Transverse colon (tissue), 4 donors: Measurements from ENCODE around the gene HSD11B2.

Experiments used
- CTCF ChIP-seq, 5 experiments: fragments of 200-600 bp in 3 of 5; fragments of 450-650 bp in 2 of 5; sonication (generic) in 3 of 5; IDR thresholded peaks; 1 replicate in 2 of 5; 2 replicates in 3 of 5; pipeline ENCODE4 v1.5.1; 2016 to 2017; ENCODE audit warnings: antibody characterized with exemption in 5 of 5, inconsistent platforms in 3 of 5, mild to moderate bottlenecking in 2 of 5, moderate library complexity in 1 of 5
- EP300 ChIP-seq: sonication (generic); formaldehyde crosslinking; IDR thresholded peaks from one replicate; pipeline ENCODE4 v1.6.1; 2017; ENCODE audit warnings: antibody characterized with exemption, low read depth
- POLR2A ChIP-seq: fragments of 450-650 bp; IDR thresholded peaks from one replicate; pipeline ENCODE4 v1.6.1; 2016; ENCODE audit warnings: antibody characterized with exemption, mild to moderate bottlenecking, moderate library complexity
- POLR2AphosphoS5 ChIP-seq, 3 donors: sonication (generic); formaldehyde crosslinking; IDR thresholded peaks; one replicate each; pipeline ENCODE4 v1.6.1; 2016; ENCODE audit warnings: antibody characterized with exemption in 3 of 3

GRCh38 chr16:67387479-67388079 is 43.3 kb upstream of the HSD11B2 start:
- TF ChIP-seq CTCF (IDR thresholded peaks at IDR 0.05) (no peak), POLR2AphosphoS5 (IDR thresholded peaks at IDR 0.05) (no peak), POLR2A (no peak), EP300 (no peak)
